OCI-LY7 (cell line): ENCODE data around the gene CLN5.

Experiments used
- CTCF ChIP-seq: fragments of 200-600 bp; sonication (generic); conservative IDR thresholded peaks from 2 replicates; pipeline ENCODE4 v1.5.1; 2014; ENCODE audit warnings: mild to moderate bottlenecking, antibody characterized with exemption, low read length, moderate library complexity, mixed read lengths
- EZH2phosphoT487 ChIP-seq: fragments of 200-600 bp; sonication (generic); IDR thresholded peaks from 2 replicates; pipeline ENCODE4 v1.6.1; 2018; ENCODE audit warnings: low read depth, borderline replicate concordance, mild to moderate bottlenecking, mixed run types, antibody characterized with exemption, low read length, moderate library complexity, mixed read lengths

GRCh38 chr13:76950101-76950500 lies 41.8 kb upstream of the CLN5 start:
- no peak for TF ChIP-seq CTCF
- no peak for TF ChIP-seq EZH2phosphoT487
